IPS DF 6.9 (cell line): Measurements from ENCODE around the gene ASCC1.
"Not testable (repeated sequence)": the region's sequence is repeated elsewhere in the genome, so short reads cannot be mapped to it uniquely, and the experiment has no call there.

Experiments used
- DNase-seq: peaks from one replicate; pipeline ENCODE4 v3.0.0-alpha.2; 2013; ENCODE audit warnings: low read depth, low spot score
- H3K27ac ChIP-seq: one replicate; pipeline ENCODE4 v1.5.1; 2013; ENCODE audit warnings: low read length, control low read depth
- H3K27me3 ChIP-seq: 2 replicates; pipeline ENCODE4 v1.6.1; 2013; ENCODE audit warnings: mild to moderate bottlenecking, low read length; ENCODE audit not compliant: control insufficient read depth, insufficient read depth
- H3K36me3 ChIP-seq: 2 replicates; pipeline ENCODE4 v1.6.1; 2013; ENCODE audit warnings: low read length; ENCODE audit not compliant: control insufficient read depth, insufficient read depth
- H3K4me1 ChIP-seq: 2 replicates; pipeline ENCODE4 v1.6.1; 2013; ENCODE audit warnings: low read length; ENCODE audit not compliant: control insufficient read depth, insufficient read depth
- H3K4me3 ChIP-seq: 2 replicates; pipeline ENCODE4 v1.5.1; 2013; ENCODE audit warnings: mild to moderate bottlenecking, low read length
- H3K9me3 ChIP-seq: 2 replicates; pipeline ENCODE4 v1.6.1; 2013; ENCODE audit warnings: low read length, inconsistent platforms; ENCODE audit not compliant: control insufficient read depth, insufficient read depth
- whole genome bisulfite sequencing: extraction: QIAGEN DNeasy Blood & Tissue Kit; methylation state at CpG from one replicate; pipeline ENCODE4 v1.1.7; 2013; ENCODE audit warnings: mixed read lengths, missing lambda C conversion rate; ENCODE audit not compliant: insufficient read length, insufficient coverage; 5-methylcytosine and 5-hydroxymethylcytosine counted together

The ASCC1 gene

GRCh38 chr10:72171175-72171630, 44.9 kb downstream of the ASCC1 start:
- Histone ChIP-seq H3K9me3 (no peaks in the 10 kb centered on the region), H3K4me3 (no peak overlapping the region), H3K36me3 (no peaks in the 10 kb centered on the region), H3K27me3 (no peaks in the 10 kb centered on the region), H3K27ac (no peak overlapping the region), H3K4me1 (no peaks in the 10 kb centered on the region)
- DNase-seq, result peak; percentile 1
- WGBS, result no CpG with 5 or more reads among the region's 7 CpGs

GRCh38 chr10:72170733-72171132, 45.3 kb downstream of the ASCC1 start:
- no peak overlapping the region for H3K27ac ChIP-seq
- H3K36me3 ChIP-seq, result no peaks in the 10 kb centered on the region
- no peaks in the 10 kb centered on the region for H3K27me3 ChIP-seq
- H3K9me3 ChIP-seq, result no peaks in the 10 kb centered on the region
- no peak for DNase-seq
- 100% methylated on average over 2 of the region's 4 CpGs for WGBS
- H3K4me3 ChIP-seq, result no peak overlapping the region
- H3K4me1 ChIP-seq, result no peaks in the 10 kb centered on the region

GRCh38 chr10:72170263-72170662, 45.8 kb downstream of the ASCC1 start:
- H3K9me3 ChIP-seq, result no peaks in the 10 kb centered on the region
- H3K27me3 ChIP-seq, result no peaks in the 10 kb centered on the region
- no peak overlapping the region for H3K27ac ChIP-seq
- DNase-seq, result no peak
- H3K4me3 ChIP-seq, result no peak overlapping the region
- no peaks in the 10 kb centered on the region for H3K36me3 ChIP-seq
- no CpG with 5 or more reads among the region's 4 CpGs for WGBS
- no peaks in the 10 kb centered on the region for H3K4me1 ChIP-seq

GRCh38 chr10:72167118-72167517, 49.0 kb downstream of the ASCC1 start:
- Histone ChIP-seq H3K27ac (no peak overlapping the region), H3K4me1 (no peaks in the 10 kb centered on the region), H3K9me3 (no peaks in the 10 kb centered on the region), H3K36me3 (no peaks in the 10 kb centered on the region), H3K4me3 (no peak overlapping the region), H3K27me3 (no peaks in the 10 kb centered on the region)
- no peak for DNase-seq
- WGBS, result no CpG with 5 or more reads among the region's 3 CpGs

- H3K27ac ChIP-seq, result no peak overlapping the region
- H3K4me1 ChIP-seq, result no peaks in the 10 kb centered on the region
- H3K27me3 ChIP-seq, result no peaks in the 10 kb centered on the region
- no peak for DNase-seq
- no CpG with 5 or more reads among the region's 2 CpGs for WGBS
- no peaks in the 10 kb centered on the region for H3K36me3 ChIP-seq
- no peaks in the 10 kb centered on the region for H3K9me3 ChIP-seq
- no peak overlapping the region for H3K4me3 ChIP-seq
These were observed 51.5 kb downstream of the ASCC1 start for GRCh38 chr10:72164617-72165016.

GRCh38 chr10:72162978-72163377, 53.1 kb downstream of the ASCC1 start:
- Histone ChIP-seq H3K27ac (no peak overlapping the region), H3K27me3 (no peaks in the 10 kb centered on the region), H3K9me3 (no peaks in the 10 kb centered on the region), H3K36me3 (no peaks in the 10 kb centered on the region), H3K4me1 (no peaks in the 10 kb centered on the region), H3K4me3 (no peak overlapping the region)
- no peak for DNase-seq
- WGBS, result no CpG with 5 or more reads among the region's 1 CpG

GRCh38 chr10:72158176-72158575, 57.9 kb downstream of the ASCC1 start:
- no peaks in the 10 kb centered on the region for H3K27me3 ChIP-seq
- H3K4me3 ChIP-seq, result no peak overlapping the region
- no peaks in the 10 kb centered on the region for H3K4me1 ChIP-seq
- no CpG with 5 or more reads among the region's 9 CpGs for WGBS
- H3K9me3 ChIP-seq, result no peaks in the 10 kb centered on the region
- DNase-seq, result no peak
- no peak overlapping the region for H3K27ac ChIP-seq
- H3K36me3 ChIP-seq, result no peaks in the 10 kb centered on the region

- no CpG with 5 or more reads among the region's 10 CpGs for WGBS
- Histone ChIP-seq H3K4me1 (no peaks in the 10 kb centered on the region), H3K36me3 (no peaks in the 10 kb centered on the region), H3K4me3 (no peak overlapping the region), H3K27ac (no peak overlapping the region), H3K27me3 (no peaks in the 10 kb centered on the region), H3K9me3 (no peaks in the 10 kb centered on the region)
- no peak for DNase-seq
These were observed 59.9 kb downstream of the ASCC1 start for GRCh38 chr10:72156223-72156622.

GRCh38 chr10:72152286-72152685, 63.8 kb downstream of the ASCC1 start:
- H3K4me1 ChIP-seq, result no peaks in the 10 kb centered on the region
- H3K27ac ChIP-seq, result no peak overlapping the region
- H3K27me3 ChIP-seq, result no peaks in the 10 kb centered on the region
- H3K36me3 ChIP-seq, result no peaks in the 10 kb centered on the region
- no peaks in the 10 kb centered on the region for H3K9me3 ChIP-seq
- no CpG with 5 or more reads among the region's 7 CpGs for WGBS
- DNase-seq, result no peak
- no peak overlapping the region for H3K4me3 ChIP-seq

- not testable (repeated sequence) for H3K27ac ChIP-seq, H3K4me1 ChIP-seq, H3K9me3 ChIP-seq, H3K36me3 ChIP-seq, H3K27me3 ChIP-seq, DNase-seq, H3K4me3 ChIP-seq
- no CpG with 5 or more reads among the region's 6 CpGs for WGBS
These were observed 65.2 kb downstream of the ASCC1 start for GRCh38 chr10:72150746-72151478.

- H3K9me3 ChIP-seq, DNase-seq, H3K4me1 ChIP-seq, H3K27me3 ChIP-seq, H3K27ac ChIP-seq, H3K36me3 ChIP-seq, H3K4me3 ChIP-seq: not testable (repeated sequence)
- WGBS, result no CpG with 5 or more reads among the region's 4 CpGs
These were observed 68.8 kb downstream of the ASCC1 start for GRCh38 chr10:72147324-72147584.
